ENCODE results near the gene DPM3.

The DPM3 gene

GRCh38 chr1:155179112-155180031 lies 39.0 kb upstream of the DPM3 start:
- H3K9me3 ChIP-seq (ENCODE audit: control extremely low read depth in 1 of 5, control insufficient read depth in 4 of 5, insufficient read depth in 2 of 5, low read depth in 1 of 5, low read length in 4 of 5): no peaks in the 10 kb centered on the region
- no peaks in the 10 kb centered on the region for H3K27me3 ChIP-seq (replicated peaks in 2 of 5; ENCODE audit: control insufficient read depth in 4 of 5, insufficient read depth in 5 of 5, low read length in 4 of 5)
- ChIA-PET POLR2A (no interaction called here), CTCF (interaction anchor here (0.9 to 9.5 kb wide), 5 partner anchors 10 to 91 kb away, joined by 3 to 130 read pairs (median 4); no protein-coding TSS in a partner anchor)
- no peak for DNase-seq
- 96% methylated on average over 25 of the region's 31 CpGs for WGBS (ENCODE audit: insufficient coverage)
- peaks cover 0 to 28% (median 19%) of the 10 kb centered on the region in 4 experiments for H3K4me1 ChIP-seq (ENCODE audit: control extremely low read depth in 1 of 4, control insufficient read depth in 4 of 4, insufficient read depth in 4 of 4, low read length in 3 of 4)
- H3K36me3 ChIP-seq (ENCODE audit: control insufficient read depth in 4 of 4, insufficient read depth in 4 of 4, low read length in 3 of 4): peaks cover 7 to 63% (median 19%) of the 10 kb centered on the region in 4 experiments
- H3K4me3 ChIP-seq (ENCODE audit: control insufficient read depth in 1 of 7, extremely low read depth in 1 of 7, insufficient read depth in 4 of 7, low read depth in 2 of 7, low read length in 6 of 7): no peak overlapping the region
- H3K27ac ChIP-seq (ENCODE audit: insufficient read depth in 1 of 2, low read depth in 1 of 2, low read length in 2 of 2, poor library complexity in 1 of 2, severe bottlenecking in 2 of 2): no peak overlapping the region

- CTCF ChIA-PET: interaction anchor here (0.9 to 9.5 kb wide), 7 partner anchors 9 to 413 kb away, joined by 3 to 130 read pairs (median 5); partner anchors contain the start of genes MTX1 and THBS3
- Histone ChIP-seq H3K9me3 (ENCODE audit: control extremely low read depth in 1 of 5, control insufficient read depth in 4 of 5, insufficient read depth in 2 of 5, low read depth in 1 of 5, low read length in 4 of 5) (no peaks in the 10 kb centered on the region), H3K4me1 (ENCODE audit: control extremely low read depth in 1 of 4, control insufficient read depth in 4 of 4, insufficient read depth in 4 of 4, low read length in 3 of 4) (peaks cover 0 to 36% (median 26%) of the 10 kb centered on the region in 4 experiments), H3K4me3 (ENCODE audit: control insufficient read depth in 1 of 7, extremely low read depth in 1 of 7, insufficient read depth in 4 of 7, low read depth in 2 of 7, low read length in 6 of 7) (no peak overlapping the region), H3K27ac (ENCODE audit: insufficient read depth in 1 of 2, low read depth in 1 of 2, low read length in 2 of 2, poor library complexity in 1 of 2, severe bottlenecking in 2 of 2) (no peak overlapping the region), H3K27me3 (replicated peaks in 2 of 5; ENCODE audit: control insufficient read depth in 4 of 5, insufficient read depth in 5 of 5, low read length in 4 of 5) (no peaks in the 10 kb centered on the region), H3K36me3 (ENCODE audit: control insufficient read depth in 4 of 4, insufficient read depth in 4 of 4, low read length in 3 of 4) (peaks cover 7 to 58% (median 19%) of the 10 kb centered on the region in 4 experiments)
- POLR2A ChIA-PET: no interaction called here
- WGBS (ENCODE audit: insufficient coverage): 92% methylated on average over 27 of the region's 30 CpGs
- no peak for DNase-seq
Measured at GRCh38 chr1:155178441-155179111, 38.2 kb upstream of the DPM3 start.

- ChIA-PET CTCF (interaction anchor here (1.0 to 9.5 kb wide), 12 partner anchors 10 to 414 kb away, joined by 3 to 130 read pairs (median 5); partner anchors contain the start of genes MTX1 and THBS3), POLR2A (no interaction called here)
- H3K27ac ChIP-seq (ENCODE audit: insufficient read depth in 1 of 2, low read depth in 1 of 2, low read length in 2 of 2, poor library complexity in 1 of 2, severe bottlenecking in 2 of 2): no peak overlapping the region
- peaks cover 7 to 54% (median 19%) of the 10 kb centered on the region in 4 experiments for H3K36me3 ChIP-seq (ENCODE audit: control insufficient read depth in 4 of 4, insufficient read depth in 4 of 4, low read length in 3 of 4)
- DNase-seq: no peak
- H3K4me3 ChIP-seq (ENCODE audit: control insufficient read depth in 1 of 7, extremely low read depth in 1 of 7, insufficient read depth in 4 of 7, low read depth in 2 of 7, low read length in 6 of 7): no peak overlapping the region
- H3K4me1 ChIP-seq (ENCODE audit: control extremely low read depth in 1 of 4, control insufficient read depth in 4 of 4, insufficient read depth in 4 of 4, low read length in 3 of 4): peaks cover 0 to 39% (median 30%) of the 10 kb centered on the region in 4 experiments
- H3K9me3 ChIP-seq (ENCODE audit: control extremely low read depth in 1 of 5, control insufficient read depth in 4 of 5, insufficient read depth in 2 of 5, low read depth in 1 of 5, low read length in 4 of 5): no peaks in the 10 kb centered on the region
- H3K27me3 ChIP-seq (replicated peaks in 2 of 5; ENCODE audit: control insufficient read depth in 4 of 5, insufficient read depth in 5 of 5, low read length in 4 of 5): no peaks in the 10 kb centered on the region
- WGBS (ENCODE audit: insufficient coverage): 96% methylated on average over 9 of the region's 9 CpGs
Measured at GRCh38 chr1:155177918-155178281, 37.6 kb upstream of the DPM3 start.

GRCh38 chr1:155177192-155177917 lies 37.0 kb upstream of the DPM3 start:
- CTCF ChIA-PET: interaction anchor here (0.7 to 9.5 kb wide), 16 partner anchors 10 to 415 kb away, joined by 3 to 130 read pairs (median 4); partner anchors contain the start of genes FDPS, MTX1 and THBS3
- no peak for DNase-seq
- Histone ChIP-seq H3K27me3 (replicated peaks in 2 of 5; ENCODE audit: control insufficient read depth in 4 of 5, insufficient read depth in 5 of 5, low read length in 4 of 5) (no peaks in the 10 kb centered on the region), H3K9me3 (ENCODE audit: control extremely low read depth in 1 of 5, control insufficient read depth in 4 of 5, insufficient read depth in 2 of 5, low read depth in 1 of 5, low read length in 4 of 5) (no peaks in the 10 kb centered on the region), H3K27ac (ENCODE audit: insufficient read depth in 1 of 2, low read depth in 1 of 2, low read length in 2 of 2, poor library complexity in 1 of 2, severe bottlenecking in 2 of 2) (no peak overlapping the region), H3K36me3 (ENCODE audit: control insufficient read depth in 4 of 4, insufficient read depth in 4 of 4, low read length in 3 of 4) (peaks cover 7 to 53% (median 19%) of the 10 kb centered on the region in 4 experiments), H3K4me3 (ENCODE audit: control insufficient read depth in 1 of 7, extremely low read depth in 1 of 7, insufficient read depth in 4 of 7, low read depth in 2 of 7, low read length in 6 of 7) (no peak overlapping the region), H3K4me1 (ENCODE audit: control extremely low read depth in 1 of 4, control insufficient read depth in 4 of 4, insufficient read depth in 4 of 4, low read length in 3 of 4) (peaks cover 0 to 42% (median 34%) of the 10 kb centered on the region in 4 experiments)
- POLR2A ChIA-PET: no interaction called here
- WGBS (ENCODE audit: insufficient coverage): 87% methylated on average over 10 of the region's 11 CpGs

- Histone ChIP-seq H3K4me1 (ENCODE audit: control extremely low read depth in 1 of 4, control insufficient read depth in 4 of 4, insufficient read depth in 4 of 4, low read length in 3 of 4) (peaks cover 0 to 47% (median 40%) of the 10 kb centered on the region in 4 experiments), H3K27ac (ENCODE audit: insufficient read depth in 1 of 2, low read depth in 1 of 2, low read length in 2 of 2, poor library complexity in 1 of 2, severe bottlenecking in 2 of 2) (no peak overlapping the region), H3K4me3 (ENCODE audit: control insufficient read depth in 1 of 7, extremely low read depth in 1 of 7, insufficient read depth in 4 of 7, low read depth in 2 of 7, low read length in 6 of 7) (no peak overlapping the region), H3K36me3 (ENCODE audit: control insufficient read depth in 4 of 4, insufficient read depth in 4 of 4, low read length in 3 of 4) (peaks cover 7 to 46% (median 19%) of the 10 kb centered on the region in 4 experiments), H3K27me3 (replicated peaks in 2 of 5; ENCODE audit: control insufficient read depth in 4 of 5, insufficient read depth in 5 of 5, low read length in 4 of 5) (no peaks in the 10 kb centered on the region), H3K9me3 (ENCODE audit: control extremely low read depth in 1 of 5, control insufficient read depth in 4 of 5, insufficient read depth in 2 of 5, low read depth in 1 of 5, low read length in 4 of 5) (no peaks in the 10 kb centered on the region)
- 67% methylated on average over 8 of the region's 8 CpGs for whole genome bisulfite sequencing (ENCODE audit: insufficient coverage)
- DNase-seq: peak; percentile 75 to 88 (median 80)
- POLR2A ChIA-PET: no interaction called here
- CTCF ChIA-PET: interaction anchor here (0.7 to 11.0 kb wide), 15 partner anchors 18 to 132 kb away, joined by 3 to 258 read pairs (median 5); partner anchors contain the start of genes FDPS, MTX1 and THBS3
Measured at GRCh38 chr1:155176544-155177071, 36.3 kb upstream of the DPM3 start.

- Histone ChIP-seq H3K4me3 (ENCODE audit: control insufficient read depth in 1 of 7, extremely low read depth in 1 of 7, insufficient read depth in 4 of 7, low read depth in 2 of 7, low read length in 6 of 7) (no peak overlapping the region), H3K36me3 (ENCODE audit: control insufficient read depth in 4 of 4, insufficient read depth in 4 of 4, low read length in 3 of 4) (peaks cover 7 to 41% (median 19%) of the 10 kb centered on the region in 4 experiments), H3K27ac (ENCODE audit: insufficient read depth in 1 of 2, low read depth in 1 of 2, low read length in 2 of 2, poor library complexity in 1 of 2, severe bottlenecking in 2 of 2) (no peak overlapping the region), H3K9me3 (ENCODE audit: control extremely low read depth in 1 of 5, control insufficient read depth in 4 of 5, insufficient read depth in 2 of 5, low read depth in 1 of 5, low read length in 4 of 5) (no peaks in the 10 kb centered on the region), H3K4me1 (ENCODE audit: control extremely low read depth in 1 of 4, control insufficient read depth in 4 of 4, insufficient read depth in 4 of 4, low read length in 3 of 4) (peaks cover 0 to 47% (median 41%) of the 10 kb centered on the region in 4 experiments), H3K27me3 (replicated peaks in 2 of 5; ENCODE audit: control insufficient read depth in 4 of 5, insufficient read depth in 5 of 5, low read length in 4 of 5) (no peaks in the 10 kb centered on the region)
- WGBS (ENCODE audit: insufficient coverage): 86% methylated on average over 5 of the region's 9 CpGs
- CTCF ChIA-PET: interaction anchor here (0.9 to 11.0 kb wide), 10 partner anchors 10 to 132 kb away, joined by 3 to 258 read pairs (median 6); partner anchors contain the start of genes FDPS, MTX1 and THBS3
- DNase-seq: peak; percentile 38 to 71 (median 70)
- POLR2A ChIA-PET: interaction anchor here (0.6 kb wide), 1 partner anchor 32 kb away, joined by 3 read pairs; the partner anchor contains the start of gene THBS3
Measured at GRCh38 chr1:155175927-155176371, 35.6 kb upstream of the DPM3 start.

Data from common myeloid progenitor, CD34-positive (primary cell).